Muscle layer of colon (tissue), 2 donors: ENCODE results near the gene MTHFSD.

Source experiments
- H3K27ac ChIP-seq: one replicate; pipeline ENCODE4 v1.7.0; 2013; ENCODE audit warnings: low read depth, mild to moderate bottlenecking, low read length, moderate library complexity
- H3K27me3 ChIP-seq, 2 donors: one replicate each; pipeline ENCODE4 v1.7.0; 2013; ENCODE audit warnings: low read length in 2 of 2, mild to moderate bottlenecking in 2 of 2; ENCODE audit not compliant: insufficient read depth in 2 of 2, control insufficient read depth in 1 of 2
- H3K36me3 ChIP-seq: one replicate; pipeline ENCODE4 v1.7.0; 2013; ENCODE audit warnings: mild to moderate bottlenecking, low read length; ENCODE audit not compliant: insufficient read depth
- H3K4me1 ChIP-seq: one replicate; pipeline ENCODE4 v1.7.0; 2013; ENCODE audit warnings: mild to moderate bottlenecking, low read length; ENCODE audit not compliant: insufficient read depth
- H3K4me3 ChIP-seq, 2 donors: one replicate each; pipeline ENCODE4 v1.7.0; 2013; ENCODE audit warnings: low read length in 2 of 2, low read depth in 1 of 2, mild to moderate bottlenecking in 1 of 2, moderate library complexity in 1 of 2
- H3K9ac ChIP-seq: one replicate; pipeline ENCODE4 v1.7.0; 2013; ENCODE audit warnings: low read length
- H3K9me3 ChIP-seq: one replicate; pipeline ENCODE4 v1.7.0; 2013; ENCODE audit warnings: mild to moderate bottlenecking, low read length
- donor health status: abdominal sarcoma.
- donor health status: Adenocarcinoma of cecum.

MTHFSD gene

GRCh38 chr16:86530251-86531190 lies 24.5 kb downstream of the MTHFSD start:
- no peak overlapping the region for H3K4me3 ChIP-seq
- H3K27ac ChIP-seq: no peak overlapping the region
- H3K27me3 ChIP-seq: no peaks in the 10 kb centered on the region
- H3K9ac ChIP-seq: no peak overlapping the region
- no peaks in the 10 kb centered on the region for H3K9me3 ChIP-seq
- peaks cover 13% of the 10 kb centered on the region for H3K4me1 ChIP-seq
- no peaks in the 10 kb centered on the region for H3K36me3 ChIP-seq

- no peaks in the 10 kb centered on the region for H3K27me3 ChIP-seq
- no peak overlapping the region for H3K9ac ChIP-seq
- H3K4me1 ChIP-seq: peaks cover 13% of the 10 kb centered on the region
- H3K9me3 ChIP-seq: no peaks in the 10 kb centered on the region
- no peak overlapping the region for H3K27ac ChIP-seq
- H3K36me3 ChIP-seq: no peaks in the 10 kb centered on the region
- H3K4me3 ChIP-seq: no peak overlapping the region
Observed at GRCh38 chr16:86529160-86529559, 25.9 kb downstream of the MTHFSD start.

- no peak overlapping the region for H3K9ac ChIP-seq
- H3K27ac ChIP-seq: no peak overlapping the region
- H3K4me3 ChIP-seq: no peak overlapping the region
- no peaks in the 10 kb centered on the region for H3K9me3 ChIP-seq
- H3K4me1 ChIP-seq: peaks cover 13% of the 10 kb centered on the region
- no peaks in the 10 kb centered on the region for H3K27me3 ChIP-seq
- H3K36me3 ChIP-seq: no peaks in the 10 kb centered on the region
Observed at GRCh38 chr16:86528061-86528929, 26.7 kb downstream of the MTHFSD start.

- no peaks in the 10 kb centered on the region for H3K36me3 ChIP-seq
Observed at GRCh38 chr16:86527366-86527765, 27.7 kb downstream of the MTHFSD start.

GRCh38 chr16:86525696-86526095 lies 29.3 kb downstream of the MTHFSD start:
- H3K4me3 ChIP-seq: no peak overlapping the region
- H3K27me3 ChIP-seq: no peaks in the 10 kb centered on the region
- no peak overlapping the region for H3K27ac ChIP-seq
- H3K36me3 ChIP-seq: no peaks in the 10 kb centered on the region
- no peak overlapping the region for H3K9ac ChIP-seq
- H3K9me3 ChIP-seq: no peaks in the 10 kb centered on the region
- H3K4me1 ChIP-seq: peaks cover 2% of the 10 kb centered on the region

More at GRCh38 chr16:86527366-86527765, 27.7 kb downstream of the MTHFSD start:
- H3K27me3 ChIP-seq: no peaks in the 10 kb centered on the region
- H3K9ac ChIP-seq: no peak overlapping the region
- H3K4me1 ChIP-seq: peaks cover 13% of the 10 kb centered on the region
- no peaks in the 10 kb centered on the region for H3K9me3 ChIP-seq
- no peak overlapping the region for H3K4me3 ChIP-seq
- H3K27ac ChIP-seq: no peak overlapping the region

- no peaks in the 10 kb centered on the region for H3K9me3 ChIP-seq
- H3K9ac ChIP-seq: no peak overlapping the region
- no peaks in the 10 kb centered on the region for H3K27me3 ChIP-seq
- no peak overlapping the region for H3K27ac ChIP-seq
- peaks cover 14% of the 10 kb centered on the region for H3K4me1 ChIP-seq
- no peak overlapping the region for H3K4me3 ChIP-seq
- H3K36me3 ChIP-seq: no peaks in the 10 kb centered on the region
Observed at GRCh38 chr16:86524029-86524428, 31.0 kb downstream of the MTHFSD start.

- Histone ChIP-seq H3K4me3 (no peak overlapping the region), H3K9ac (no peak overlapping the region), H3K4me1 (peaks cover 19% of the 10 kb centered on the region), H3K27ac (no peak overlapping the region), H3K36me3 (no peaks in the 10 kb centered on the region), H3K9me3 (no peaks in the 10 kb centered on the region), H3K27me3 (no peaks in the 10 kb centered on the region)
Observed at GRCh38 chr16:86523166-86523740, 31.8 kb downstream of the MTHFSD start.

- H3K36me3 ChIP-seq: no peaks in the 10 kb centered on the region
Observed at GRCh38 chr16:86522634-86523033, 32.4 kb downstream of the MTHFSD start.

GRCh38 chr16:86521236-86522197 lies 33.5 kb downstream of the MTHFSD start:
- no peaks in the 10 kb centered on the region for H3K36me3 ChIP-seq
- H3K9ac ChIP-seq: no peak overlapping the region
- no peak overlapping the region for H3K4me3 ChIP-seq
- H3K9me3 ChIP-seq: no peaks in the 10 kb centered on the region
- H3K4me1 ChIP-seq: peaks cover 34% of the 10 kb centered on the region
- H3K27me3 ChIP-seq: peaks cover 0 to 4% of the 10 kb centered on the region in 2 donors
- H3K27ac ChIP-seq: no peak overlapping the region

More at GRCh38 chr16:86522634-86523033, 32.4 kb downstream of the MTHFSD start:
- Histone ChIP-seq H3K27me3 (no peaks in the 10 kb centered on the region), H3K9me3 (no peaks in the 10 kb centered on the region), H3K4me3 (no peak overlapping the region), H3K4me1 (peaks cover 25% of the 10 kb centered on the region), H3K27ac (no peak overlapping the region), H3K9ac (no peak overlapping the region)

- H3K27ac ChIP-seq: no peak overlapping the region
- no peak overlapping the region for H3K9ac ChIP-seq
- peaks cover 0 to 4% of the 10 kb centered on the region in 2 donors for H3K27me3 ChIP-seq
- H3K4me3 ChIP-seq: peak overlapping the region in 1 of 2 donors; percentile 45
- peaks cover 34% of the 10 kb centered on the region for H3K4me1 ChIP-seq
- H3K9me3 ChIP-seq: no peaks in the 10 kb centered on the region
- no peaks in the 10 kb centered on the region for H3K36me3 ChIP-seq
Observed at GRCh38 chr16:86520317-86521210, 34.5 kb downstream of the MTHFSD start.
